OCI-LY3 (cell line): ENCODE measurements around the gene MNDA.

Source experiments
- EZH2phosphoT487 ChIP-seq: fragments of 200-600 bp; shearing (Covaris generic); IDR thresholded peaks from 2 replicates; pipeline ENCODE4 v1.6.1; 2018; ENCODE audit warnings: antibody characterized with exemption, mixed run types, low read depth
- TF ChIP-seq, protein P1 (sequence below): fragments of 200-600, 300-600 bp; sonication (generic); IDR thresholded peaks from 2 replicates; pipeline ENCODE4 v1.5.1; 2014; ENCODE audit warnings: antibody characterized with exemption, low read length, low read depth

DNA sequence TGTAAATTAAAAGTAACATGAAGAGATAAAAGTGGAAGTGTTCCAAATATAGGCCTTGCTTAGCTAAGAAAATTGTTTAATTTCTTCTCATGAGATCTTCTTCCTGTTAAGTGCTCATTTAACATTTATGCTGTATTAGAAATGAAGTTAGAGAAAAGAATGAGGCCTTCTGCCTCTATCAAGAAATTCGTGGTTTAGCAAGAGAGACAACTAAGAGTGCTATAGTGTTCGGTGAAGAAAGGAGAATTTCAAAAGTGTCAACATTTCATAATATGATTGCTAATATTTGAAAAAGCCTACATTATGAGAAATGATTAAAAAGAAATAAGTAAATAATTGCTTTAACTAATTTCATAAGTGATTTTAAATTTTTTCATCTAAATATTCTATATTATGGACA lies 18.8 kb upstream of the MNDA start:
- TF ChIP-seq, protein P1, sequence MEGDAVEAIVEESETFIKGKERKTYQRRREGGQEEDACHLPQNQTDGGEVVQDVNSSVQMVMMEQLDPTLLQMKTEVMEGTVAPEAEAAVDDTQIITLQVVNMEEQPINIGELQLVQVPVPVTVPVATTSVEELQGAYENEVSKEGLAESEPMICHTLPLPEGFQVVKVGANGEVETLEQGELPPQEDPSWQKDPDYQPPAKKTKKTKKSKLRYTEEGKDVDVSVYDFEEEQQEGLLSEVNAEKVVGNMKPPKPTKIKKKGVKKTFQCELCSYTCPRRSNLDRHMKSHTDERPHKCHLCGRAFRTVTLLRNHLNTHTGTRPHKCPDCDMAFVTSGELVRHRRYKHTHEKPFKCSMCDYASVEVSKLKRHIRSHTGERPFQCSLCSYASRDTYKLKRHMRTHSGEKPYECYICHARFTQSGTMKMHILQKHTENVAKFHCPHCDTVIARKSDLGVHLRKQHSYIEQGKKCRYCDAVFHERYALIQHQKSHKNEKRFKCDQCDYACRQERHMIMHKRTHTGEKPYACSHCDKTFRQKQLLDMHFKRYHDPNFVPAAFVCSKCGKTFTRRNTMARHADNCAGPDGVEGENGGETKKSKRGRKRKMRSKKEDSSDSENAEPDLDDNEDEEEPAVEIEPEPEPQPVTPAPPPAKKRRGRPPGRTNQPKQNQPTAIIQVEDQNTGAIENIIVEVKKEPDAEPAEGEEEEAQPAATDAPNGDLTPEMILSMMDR = no peak
- TF ChIP-seq EZH2phosphoT487 = no peak
